Tibial nerve (tissue), 3 donors: Measurements from ENCODE around the gene SF1.

Source experiments
- CTCF ChIP-seq, 5 experiments: fragments of 200-600 bp in 3 of 5; fragments of 450-650 bp in 2 of 5; sonication (generic) in 3 of 5; IDR thresholded peaks; one replicate each; pipeline ENCODE4 v1.5.1; 2016 to 2019; ENCODE audit warnings: antibody characterized with exemption in 5 of 5, mild to moderate bottlenecking in 3 of 5, moderate library complexity in 2 of 5
- POLR2A ChIP-seq, 2 donors: fragments of 450-650 bp; IDR thresholded peaks; one replicate each; pipeline ENCODE4 v1.6.1; 2017; ENCODE audit warnings: antibody characterized with exemption in 2 of 2, mild to moderate bottlenecking in 2 of 2, moderate library complexity in 2 of 2

- TF ChIP-seq POLR2A (IDR thresholded peaks at IDR 0.05) (no peak), CTCF (IDR thresholded peaks at IDR 0.05) (no peak)
Observed at GRCh38 chr11:64802370-64803157, 24.2 kb upstream of the SF1 start.
